Eye (tissue), 1 donor: ENCODE results near the gene IL1RN.
A peak's percentile ranks its signal among the peaks of the same experiment; 100 is the strongest.

Experiments used
- DNase-seq: peaks from one replicate; pipeline ENCODE4 v3.0.0-alpha.2; 2015

Gene IL1RN

GRCh38 chr2:113175042-113175628 lies 47.7 kb downstream of the IL1RN start:
- DNase-seq, result peak; percentile 54

DNA sequence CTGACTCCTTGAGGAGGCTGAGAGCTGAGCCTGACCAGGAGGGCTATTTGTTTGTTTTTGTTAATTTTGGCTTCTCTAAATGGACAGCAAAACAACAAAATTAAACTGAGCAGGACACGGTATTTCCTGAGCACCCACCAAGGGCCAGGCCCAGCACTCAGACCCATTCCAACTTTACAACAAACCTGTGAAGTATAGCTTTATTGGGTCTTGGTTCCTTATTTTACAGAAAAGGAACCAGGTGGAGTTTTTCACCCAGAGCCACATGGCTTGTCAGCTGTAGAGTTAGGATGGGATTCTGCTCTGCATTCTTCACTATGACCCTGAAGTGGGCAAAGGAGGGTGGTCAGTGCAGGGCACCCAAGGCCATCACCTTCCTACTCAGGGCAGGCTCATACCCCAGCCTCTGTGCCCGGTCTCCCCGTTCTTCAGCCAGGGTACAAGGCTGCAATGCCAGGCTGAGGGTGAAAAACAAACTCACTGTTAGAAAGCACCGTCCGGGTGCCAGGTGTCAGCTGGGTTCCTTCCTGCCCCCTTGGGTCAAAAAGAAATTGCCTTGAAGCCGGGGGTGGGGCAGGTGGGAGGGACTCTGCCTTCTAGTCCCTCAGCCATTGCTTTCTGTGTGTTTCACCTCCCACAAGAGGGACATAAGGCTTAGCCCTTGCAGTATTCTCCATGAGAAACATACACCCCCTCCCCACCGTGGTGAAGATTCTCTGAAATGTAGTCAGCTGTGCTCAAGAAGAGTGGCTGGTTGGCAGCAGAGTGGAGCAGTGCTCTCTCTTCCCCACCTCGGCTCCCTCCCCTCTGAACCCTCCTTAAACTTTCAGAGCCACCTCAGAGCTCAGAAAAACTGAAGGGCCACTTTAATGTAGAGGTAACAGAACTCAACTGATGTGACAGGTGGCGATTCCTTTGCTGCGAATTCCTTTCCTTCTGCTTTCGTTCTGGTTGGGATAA lies 48.6 kb downstream of the IL1RN start:
- no peak for DNase-seq

DNA sequence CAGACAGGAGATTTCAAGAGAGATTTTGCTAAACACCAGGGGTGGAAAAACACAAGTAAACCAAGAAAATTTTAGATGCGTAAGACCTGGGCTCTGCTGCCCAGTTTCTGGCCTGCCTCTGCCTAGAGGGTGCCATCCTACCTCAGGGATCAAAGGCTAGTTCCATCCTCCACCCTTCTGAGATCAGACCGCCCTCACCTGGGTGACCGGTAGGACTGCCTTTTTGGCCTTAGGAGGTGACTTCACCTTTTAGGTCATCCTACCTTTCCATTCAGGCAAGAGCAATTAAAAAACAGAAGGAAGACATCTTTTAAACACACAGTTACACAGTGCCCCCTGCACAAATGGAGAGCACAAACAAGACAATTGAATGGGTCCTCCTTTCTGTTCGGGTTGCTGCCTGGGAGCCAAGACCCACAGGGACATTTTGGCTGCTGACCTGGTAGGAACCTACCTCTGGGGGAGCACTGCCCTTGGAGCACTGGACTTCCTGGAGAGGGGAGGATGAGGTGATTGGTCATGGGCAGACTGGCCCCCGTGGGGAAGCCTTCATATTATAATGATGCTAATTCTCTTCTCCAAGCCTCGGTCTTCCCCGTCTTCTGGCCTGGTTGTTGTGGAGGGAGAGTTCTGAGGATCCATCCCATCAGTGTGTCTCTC lies 49.4 kb downstream of the IL1RN start:
- DNase-seq, result no peak

- DNase-seq, result no peak
These were observed 50.8 kb downstream of the IL1RN start for GRCh38 chr2:113178069-113178746.

DNA sequence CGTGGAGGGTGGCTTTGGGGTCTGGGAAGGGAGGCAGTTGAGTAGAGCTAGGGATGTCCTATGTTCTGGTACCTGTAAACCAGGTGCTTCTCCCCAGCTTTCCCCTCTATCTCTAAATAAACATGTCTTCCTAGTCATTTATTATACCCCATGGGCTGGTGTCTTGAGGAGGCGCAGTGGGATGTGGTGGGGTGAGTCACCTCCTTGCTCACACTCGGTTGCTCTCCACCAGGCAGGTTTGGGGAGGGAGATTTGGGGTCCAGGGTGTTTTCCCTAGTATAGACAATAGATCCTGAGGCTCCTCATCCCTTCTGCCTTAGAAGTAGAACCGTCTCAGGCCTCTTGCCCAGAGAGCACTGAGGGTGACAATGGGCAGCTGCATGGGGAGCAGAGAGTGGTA lies 51.5 kb downstream of the IL1RN start:
- DNase-seq, result no peak

DNA sequence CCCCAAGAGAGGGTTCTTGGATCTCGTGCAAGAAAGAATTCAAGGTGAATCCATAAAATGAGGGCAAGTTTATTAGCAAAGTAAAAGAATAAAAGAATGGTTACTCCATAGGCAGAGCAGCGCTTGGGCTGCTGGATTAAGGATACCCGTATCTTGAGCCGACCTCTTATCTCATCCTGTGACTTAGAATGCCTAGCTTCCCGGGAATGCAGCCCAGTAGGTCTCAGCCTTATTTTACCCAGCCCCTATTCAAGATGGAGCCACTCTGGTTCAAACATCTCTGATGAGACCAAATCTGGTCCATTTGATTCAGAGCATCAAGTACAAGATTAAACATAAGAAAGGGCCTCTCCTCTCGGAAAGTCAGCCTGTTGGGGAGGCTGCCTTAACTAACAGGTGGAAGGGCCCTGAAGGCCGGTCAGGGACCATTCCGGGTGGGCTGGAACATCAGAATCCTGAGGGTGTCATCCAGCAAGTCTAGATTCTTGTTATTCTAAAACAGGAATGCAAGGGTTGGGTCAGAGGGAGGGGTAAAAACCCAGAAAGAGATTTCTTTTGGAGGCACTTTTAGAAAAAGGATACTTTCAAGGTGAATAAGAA lies 52.1 kb downstream of the IL1RN start:
- no peak for DNase-seq

GRCh38 chr2:113180131-113180946 lies 52.9 kb downstream of the IL1RN start:
- DNase-seq, result no peak

DNA sequence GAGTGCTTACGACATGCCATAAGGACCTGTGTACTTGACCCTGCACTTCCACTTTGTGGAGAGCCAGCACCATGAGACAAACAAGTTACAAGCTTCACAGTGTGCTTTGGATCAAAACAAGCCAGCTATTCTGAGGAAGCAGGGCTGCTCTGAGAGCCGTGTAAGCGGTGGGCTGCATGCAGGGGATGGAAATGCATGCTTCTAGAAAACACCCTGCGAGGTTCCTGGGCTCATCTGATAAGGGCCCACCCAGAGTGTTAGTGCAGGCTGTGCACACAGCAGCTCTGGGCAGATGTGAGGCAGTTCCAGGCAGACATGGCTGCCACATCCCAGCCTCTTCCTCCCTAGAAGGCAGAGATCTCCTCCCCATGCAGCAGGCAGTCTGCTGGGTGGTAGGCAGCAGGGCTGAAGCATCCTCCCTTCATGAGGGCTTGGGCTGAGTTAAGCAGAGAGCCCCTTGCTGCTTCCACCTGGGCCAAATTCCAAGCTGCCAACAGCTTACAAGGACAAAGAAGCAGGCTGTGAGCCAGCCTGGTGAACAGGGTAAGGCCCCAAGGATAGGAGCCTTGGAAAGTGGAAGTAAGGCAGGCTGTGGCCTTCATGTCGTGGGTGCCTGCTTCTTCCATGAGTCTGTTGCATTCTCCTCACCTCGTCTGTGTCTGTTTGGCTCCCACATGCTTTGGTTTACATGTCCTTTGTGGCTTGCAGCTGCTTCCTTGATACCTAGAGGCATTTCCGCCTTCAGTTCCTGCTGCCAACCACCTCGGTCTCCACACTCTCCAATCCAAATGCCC lies 54.1 kb downstream of the IL1RN start:
- no peak for DNase-seq

- no peak for DNase-seq
These were observed 55.3 kb downstream of the IL1RN start for GRCh38 chr2:113182471-113183260.

DNA sequence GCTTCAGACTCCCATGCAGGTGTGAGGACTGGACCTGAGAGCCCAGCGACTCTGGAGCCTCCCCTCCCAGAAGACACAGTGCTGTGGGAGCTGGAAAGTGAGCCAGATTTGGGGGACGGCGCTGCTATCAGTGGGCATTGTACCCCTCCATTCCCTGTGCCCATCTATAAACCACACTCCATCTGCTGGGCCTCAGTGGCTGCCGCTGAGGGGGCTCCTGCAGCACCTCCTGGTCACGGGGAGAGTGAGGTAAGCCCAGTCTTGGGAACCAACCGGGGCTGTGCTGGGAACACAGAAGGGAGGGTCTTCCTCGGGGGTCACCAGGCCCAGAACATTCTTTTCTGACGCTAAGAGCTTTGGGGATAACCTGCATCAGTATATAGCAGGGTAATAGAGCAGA lies 55.9 kb downstream of the IL1RN start:
- no peak for DNase-seq
